ENCODE measurements around the gene TREM1. TPM values are rescaled to one million over a fixed set of nuclear protein-coding genes. Genes with fewer than 3 reads are reported as not detected.

TREM1 gene
- total RNA-seq, 2 experiments from 2014 or later = 0.19 to 0.51 TPM

- ChIA-PET CTCF (ENCODE audit: unreplicated experiment) (no interaction called here), POLR2A (no interaction called here)
- no peak for TF ChIP-seq EZH2phosphoT487 (IDR thresholded peaks at IDR 0.05; ENCODE audit: borderline replicate concordance, low read depth, low read length)
- no peak for TF ChIP-seq CTCF (conservative IDR thresholded peaks at IDR 0.05; ENCODE audit: low read length)
- Histone ChIP-seq H3K4me3 (ENCODE audit: low read depth, low read length, poor library complexity, severe bottlenecking) (no peak overlapping the region), H3K9me2 (ENCODE audit: insufficient read depth, low read length) (no peaks in the 10 kb centered on the region), H3K36me3 (ENCODE audit: insufficient read depth, low read length) (no peaks in the 10 kb centered on the region), H3K27ac (ENCODE audit: low read depth, low read length, poor library complexity, severe bottlenecking) (no peak overlapping the region), H3K4me2 (ENCODE audit: low read length) (no peak overlapping the region), H3K9me3 (ENCODE audit: low read length) (no peaks in the 10 kb centered on the region), H4K20me1 (ENCODE audit: insufficient read depth, low read length) (no peaks in the 10 kb centered on the region), H2AFZ (ENCODE audit: low read length) (no peak overlapping the region), H3K79me2 (ENCODE audit: insufficient read depth, low read depth, low read length) (no peaks in the 10 kb centered on the region), H3K4me1 (ENCODE audit: insufficient read depth, low read length, poor library complexity, severe bottlenecking) (no peaks in the 10 kb centered on the region)
- no peak for DNase-seq (ENCODE audit: low spot score)
- BruUV-seq (replicated peaks) = no TSS peak
- intact Hi-C loops (cut with micrococcal nuclease; ENCODE audit: unreplicated experiment) = no loop called here
Observed at GRCh38 chr6:41272591-41273240, 13.8 kb downstream of the TREM1 start.

GRCh38 chr6:41271901-41272395 is 14.5 kb downstream of the TREM1 start:
- no peaks in the 10 kb centered on the region for H4K20me1 ChIP-seq (ENCODE audit: insufficient read depth, low read length)
- no peaks in the 10 kb centered on the region for H3K36me3 ChIP-seq (ENCODE audit: insufficient read depth, low read length)
- H3K27ac ChIP-seq (ENCODE audit: low read depth, low read length, poor library complexity, severe bottlenecking) = no peak overlapping the region
- TF ChIP-seq EZH2phosphoT487 (IDR thresholded peaks at IDR 0.05; ENCODE audit: borderline replicate concordance, low read depth, low read length) (no peak), CTCF (conservative IDR thresholded peaks at IDR 0.05; ENCODE audit: low read length) (no peak)
- no peak overlapping the region for H2AFZ ChIP-seq (ENCODE audit: low read length)
- POLR2A ChIA-PET = no interaction called here
- no peak for DNase-seq (ENCODE audit: low spot score)
- CTCF ChIA-PET (ENCODE audit: unreplicated experiment) = no interaction called here
- BruUV-seq (replicated peaks) = no TSS peak
- H3K4me1 ChIP-seq (ENCODE audit: insufficient read depth, low read length, poor library complexity, severe bottlenecking) = no peaks in the 10 kb centered on the region
- H3K9me2 ChIP-seq (ENCODE audit: insufficient read depth, low read length) = no peaks in the 10 kb centered on the region
- no peak overlapping the region for H3K4me2 ChIP-seq (ENCODE audit: low read length)
- no peaks in the 10 kb centered on the region for H3K9me3 ChIP-seq (ENCODE audit: low read length)
- no peak overlapping the region for H3K4me3 ChIP-seq (ENCODE audit: low read depth, low read length, poor library complexity, severe bottlenecking)
- intact Hi-C loops (cut with micrococcal nuclease; ENCODE audit: unreplicated experiment) = no loop called here
- H3K79me2 ChIP-seq (ENCODE audit: insufficient read depth, low read depth, low read length) = no peaks in the 10 kb centered on the region

GRCh38 chr6:41269716-41270115 is 16.8 kb downstream of the TREM1 start:
- no peak for TF ChIP-seq CTCF (conservative IDR thresholded peaks at IDR 0.05; ENCODE audit: low read length)
- Histone ChIP-seq H3K9me2 (ENCODE audit: insufficient read depth, low read length) (no peaks in the 10 kb centered on the region), H3K9me3 (ENCODE audit: low read length) (no peaks in the 10 kb centered on the region), H4K20me1 (ENCODE audit: insufficient read depth, low read length) (no peaks in the 10 kb centered on the region), H3K4me2 (ENCODE audit: low read length) (no peak overlapping the region), H3K79me2 (ENCODE audit: insufficient read depth, low read depth, low read length) (no peaks in the 10 kb centered on the region), H3K4me3 (ENCODE audit: low read depth, low read length, poor library complexity, severe bottlenecking) (no peak overlapping the region), H3K36me3 (ENCODE audit: insufficient read depth, low read length) (no peaks in the 10 kb centered on the region), H3K27ac (ENCODE audit: low read depth, low read length, poor library complexity, severe bottlenecking) (no peak overlapping the region), H3K4me1 (ENCODE audit: insufficient read depth, low read length, poor library complexity, severe bottlenecking) (no peaks in the 10 kb centered on the region), H2AFZ (ENCODE audit: low read length) (no peak overlapping the region)
- DNase-seq (ENCODE audit: low spot score) = no peak
- ChIA-PET POLR2A (no interaction called here), CTCF (ENCODE audit: unreplicated experiment) (no interaction called here)
- intact Hi-C loops (cut with micrococcal nuclease; ENCODE audit: unreplicated experiment) = no loop called here
- BruUV-seq (replicated peaks) = no TSS peak
